ENCODE data around the gene ELMO1.

ELMO1 gene

GRCh38 chr7:36919738-36920137, 528.9 kb downstream of the ELMO1 start:
- no peak for DNase-seq (ENCODE audit: low read depth in 2 of 2)

GRCh38 chr7:36918591-36918990, 530.1 kb downstream of the ELMO1 start:
- DNase-seq (ENCODE audit: low read depth in 2 of 2): no peak

DNA sequence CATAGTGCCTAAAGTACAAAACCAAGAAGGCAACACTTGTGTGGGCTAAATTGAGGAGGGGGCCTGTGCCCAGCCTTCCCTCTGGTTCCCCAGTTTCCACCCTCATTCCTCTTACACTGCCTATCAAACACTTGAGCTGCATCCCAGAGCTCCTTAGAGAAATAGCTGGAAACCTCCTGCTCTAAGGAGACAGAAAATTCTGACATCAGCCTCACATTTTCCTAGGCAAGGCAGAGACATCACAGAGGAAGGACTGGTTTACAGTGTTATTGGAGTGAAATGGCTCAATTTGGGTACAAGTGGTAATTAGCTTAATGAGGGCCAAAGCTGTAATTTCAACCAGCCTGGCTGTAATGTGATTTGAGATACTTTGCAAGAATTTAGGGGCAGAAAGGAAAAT, 532.0 kb downstream of the ELMO1 start:
- no peak for DNase-seq (ENCODE audit: low read depth in 2 of 2)

- no peak for DNase-seq (ENCODE audit: low read depth in 2 of 2)
Observed at GRCh38 chr7:36916116-36916515, 532.5 kb downstream of the ELMO1 start.

- no peak for DNase-seq (ENCODE audit: low read depth in 2 of 2)
Observed at GRCh38 chr7:36911788-36912187, 536.9 kb downstream of the ELMO1 start.

DNA sequence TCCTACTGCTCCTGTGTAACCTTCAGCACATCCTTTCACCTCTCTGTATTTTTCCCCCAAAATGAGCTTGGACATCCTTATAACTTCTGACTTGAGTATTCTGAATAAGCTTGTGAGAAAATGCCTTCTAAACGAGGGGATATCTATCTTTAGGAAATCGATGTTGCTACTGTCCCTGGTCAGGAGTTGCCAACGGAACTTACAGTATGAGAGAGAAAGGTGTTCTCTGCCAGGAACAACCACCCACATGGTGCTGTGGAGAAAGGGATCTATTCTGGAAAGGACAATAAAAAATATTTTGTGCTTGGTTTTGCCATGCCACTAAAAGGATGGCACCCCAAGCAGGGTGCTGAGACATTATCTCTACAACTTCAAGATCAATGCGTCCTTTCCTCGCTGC, 537.8 kb downstream of the ELMO1 start:
- DNase-seq (ENCODE audit: low read depth in 2 of 2): no peak

DNA sequence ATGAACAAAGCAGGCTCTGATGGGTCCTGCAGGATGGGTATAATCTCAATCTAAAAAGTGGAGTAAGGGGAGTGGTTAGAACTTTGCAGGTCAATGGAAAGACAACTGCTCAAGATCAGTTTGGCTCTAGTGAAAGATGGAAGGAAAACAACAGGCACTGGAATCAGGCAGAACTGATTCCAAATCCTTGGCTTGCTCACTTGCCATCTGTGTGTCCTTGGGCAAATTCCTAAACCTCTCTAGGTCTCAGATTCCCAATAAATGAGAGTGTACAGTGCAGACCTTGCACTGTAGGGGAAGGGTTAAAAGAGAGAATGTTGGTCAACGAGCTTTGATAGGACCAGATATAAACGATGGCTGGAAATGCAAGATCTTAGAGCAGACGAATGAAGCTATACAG, 538.3 kb downstream of the ELMO1 start:
- DNase-seq (ENCODE audit: low read depth in 2 of 2): no peak

DNA sequence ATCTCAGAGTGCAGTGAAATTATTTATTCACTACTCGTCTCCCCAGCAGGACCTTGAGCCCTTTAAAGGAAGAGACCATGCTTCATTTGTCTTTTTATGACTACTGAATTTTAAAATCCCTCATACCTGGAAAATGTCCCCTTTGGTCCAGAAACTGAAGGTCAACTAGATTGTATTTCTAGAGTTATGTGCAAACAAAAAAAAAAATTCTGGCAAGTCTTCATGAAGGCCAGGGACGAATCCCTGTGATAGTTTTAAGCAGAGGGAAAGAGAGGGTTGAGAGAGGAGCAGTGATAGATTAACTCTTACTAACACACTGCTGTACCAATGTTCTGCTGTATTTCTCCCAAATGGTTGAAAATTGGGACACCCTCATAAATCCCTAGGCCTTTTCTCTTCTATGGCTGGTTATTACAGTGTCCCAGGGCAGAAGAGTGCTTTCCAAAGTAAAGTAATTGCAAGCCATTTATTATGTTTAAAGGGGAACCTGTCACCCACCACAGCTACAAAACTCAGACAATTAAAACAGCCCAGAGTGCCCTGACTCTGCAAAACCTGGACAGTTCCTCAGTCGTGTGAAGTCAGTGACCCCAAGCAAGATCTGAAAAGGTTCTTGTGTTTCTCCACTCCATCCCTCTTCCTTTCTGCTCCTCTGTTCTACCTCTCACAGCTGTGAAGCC, 541.6 kb downstream of the ELMO1 start:
- DNase-seq (ENCODE audit: low read depth in 2 of 2): no peak

- DNase-seq (ENCODE audit: low read depth in 2 of 2): no peak
Observed at GRCh38 chr7:36906448-36906847, 542.2 kb downstream of the ELMO1 start.

DNA sequence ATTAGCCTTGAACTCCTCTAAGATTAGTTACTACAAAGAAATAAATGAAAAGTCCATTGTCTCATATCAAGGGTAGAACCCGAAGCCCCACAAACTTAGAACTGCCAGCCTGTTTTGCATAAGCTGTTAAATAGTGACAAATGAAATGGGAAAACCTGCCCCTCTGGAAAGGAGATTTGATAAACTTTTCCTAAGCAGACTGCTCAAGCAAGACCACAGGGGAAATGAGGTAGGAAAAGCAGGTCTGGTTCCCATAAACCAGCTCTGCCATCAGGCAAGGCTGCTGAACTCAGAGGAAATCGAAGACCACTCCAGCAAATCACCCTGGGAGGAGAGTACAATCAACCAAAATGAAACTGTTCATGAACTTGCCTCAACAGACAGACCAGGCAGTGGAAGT, 542.8 kb downstream of the ELMO1 start:
- no peak for DNase-seq (ENCODE audit: low read depth in 2 of 2)

- DNase-seq (ENCODE audit: low read depth in 2 of 2): no peak
Observed at GRCh38 chr7:36904802-36905201, 543.9 kb downstream of the ELMO1 start.

GRCh38 chr7:36904101-36904500, 544.6 kb downstream of the ELMO1 start:
- no peak for DNase-seq (ENCODE audit: low read depth in 2 of 2)

- DNase-seq (ENCODE audit: low read depth in 2 of 2): no peak
Observed at GRCh38 chr7:36900988-36901710, 547.5 kb downstream of the ELMO1 start.

DNA sequence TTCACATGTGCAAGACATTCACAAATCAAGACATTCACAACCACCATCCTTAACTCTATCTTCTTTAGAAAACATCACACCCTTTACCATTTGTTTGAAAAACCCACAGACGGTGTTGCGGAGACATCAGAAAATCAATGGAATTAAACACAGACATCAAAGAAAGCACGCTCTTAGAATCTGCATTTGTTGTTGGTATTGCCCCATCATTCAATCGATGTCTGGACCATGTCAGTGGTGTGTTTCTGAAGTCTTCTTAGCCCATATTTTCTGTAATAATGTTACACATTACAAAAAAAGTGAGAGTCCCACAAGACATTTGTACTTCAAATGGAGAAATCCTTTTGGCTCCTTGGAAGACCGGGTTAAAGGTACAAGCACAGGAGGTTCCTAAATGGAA, 550.5 kb downstream of the ELMO1 start:
- no peak for DNase-seq (ENCODE audit: low read depth in 2 of 2)

- DNase-seq (ENCODE audit: low read depth in 2 of 2): no peak
Observed at GRCh38 chr7:36896956-36897590, 551.6 kb downstream of the ELMO1 start.

- no peak for DNase-seq (ENCODE audit: low read depth in 2 of 2)
Observed at GRCh38 chr7:36896418-36896817, 552.2 kb downstream of the ELMO1 start.

DNA sequence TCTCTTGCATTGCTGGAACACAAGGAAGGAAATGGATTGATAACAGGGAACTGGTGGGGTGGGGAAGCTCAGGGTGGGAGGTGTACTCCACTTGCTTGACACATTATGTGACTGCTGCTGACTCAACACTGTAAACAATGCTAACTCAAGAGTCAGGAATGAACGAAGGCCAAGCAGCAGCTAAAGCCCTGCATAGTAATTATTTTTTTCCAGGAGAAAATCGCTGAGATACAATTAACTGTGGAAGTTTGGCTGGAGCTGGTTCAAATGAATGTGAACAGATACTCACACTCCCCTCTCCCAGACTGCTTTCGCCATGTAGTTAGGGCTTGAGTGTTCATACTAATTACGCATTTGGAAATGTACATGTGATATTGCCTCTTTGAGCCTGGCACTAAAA, 553.5 kb downstream of the ELMO1 start:
- DNase-seq (ENCODE audit: low read depth in 2 of 2): no peak

GRCh38 chr7:36894190-36894589, 554.5 kb downstream of the ELMO1 start:
- DNase-seq (ENCODE audit: low read depth in 2 of 2): no peak

DNA sequence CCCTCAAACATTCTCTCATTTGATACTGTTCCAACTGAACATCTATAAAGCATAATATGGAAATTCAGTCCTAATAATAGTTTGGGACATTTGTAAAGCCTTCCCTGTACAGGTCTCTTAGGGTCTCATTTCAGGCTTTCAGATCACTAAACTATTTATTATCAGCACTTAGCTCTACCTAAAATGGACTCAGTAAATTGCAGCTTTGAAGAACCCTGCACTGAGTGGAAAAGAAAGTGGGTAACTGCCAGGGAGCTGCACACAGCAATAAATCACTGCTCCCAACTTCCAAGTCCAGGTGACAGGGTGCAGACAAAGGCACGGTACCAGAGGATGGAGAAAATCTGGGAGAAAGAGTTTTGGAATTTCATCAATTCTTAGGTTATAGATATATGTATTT, 559.5 kb downstream of the ELMO1 start:
- no peak for DNase-seq (ENCODE audit: low read depth in 2 of 2)

GRCh38 chr7:36887969-36888368, 560.7 kb downstream of the ELMO1 start:
- no peak for DNase-seq (ENCODE audit: low read depth in 2 of 2)

- no peak for DNase-seq (ENCODE audit: low read depth in 2 of 2)
Observed at GRCh38 chr7:36887233-36887632, 561.4 kb downstream of the ELMO1 start.

DNA sequence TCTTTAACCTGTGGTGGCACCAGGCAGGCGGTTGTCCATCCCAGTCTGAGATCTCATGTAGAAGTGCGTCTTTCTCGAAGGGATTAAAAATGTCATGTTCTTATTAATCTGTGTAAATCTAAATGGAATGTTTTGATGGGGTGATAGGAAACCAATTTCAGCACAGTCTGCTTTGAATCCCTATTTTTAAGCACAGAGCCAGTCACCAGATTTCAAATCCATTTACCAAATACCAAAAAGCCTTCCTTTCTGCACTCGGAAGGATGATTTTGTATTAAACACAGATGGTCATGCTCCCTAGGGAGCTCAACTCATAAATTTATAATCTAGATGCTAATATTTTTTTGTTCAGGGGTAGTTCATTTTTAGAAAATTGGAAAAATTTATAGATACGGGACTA, 563.8 kb downstream of the ELMO1 start:
- no peak for DNase-seq (ENCODE audit: low read depth in 2 of 2)

DNA sequence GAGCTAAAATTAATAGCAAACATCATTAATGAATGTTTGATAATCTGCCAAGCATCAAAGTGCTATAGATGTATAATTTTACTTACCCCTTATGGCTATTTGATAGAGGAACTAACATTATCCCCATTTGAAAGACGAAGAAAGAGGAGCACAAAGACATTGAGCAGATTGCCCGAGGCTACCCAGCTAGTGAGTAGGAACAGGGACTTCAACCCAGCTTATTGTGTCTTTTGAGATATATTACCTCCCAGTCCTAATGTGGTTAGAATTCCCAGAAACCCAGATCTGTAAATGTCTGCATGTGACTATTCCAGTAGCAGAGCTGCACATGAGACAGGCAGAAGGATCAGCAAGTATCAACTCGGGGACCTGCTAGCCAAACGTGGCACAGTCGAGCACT, 564.3 kb downstream of the ELMO1 start:
- DNase-seq (ENCODE audit: low read depth in 2 of 2): no peak
